OCI-LY1 (cell line): ENCODE results near the gene PTGFRN.
"Not testable (repeated sequence)": the region's sequence is repeated elsewhere in the genome, so short reads cannot be mapped to it uniquely, and the experiment has no call there.

ENCODE experiments used
- H2AFZ ChIP-seq: fragments of 200-600 bp; sonication (generic), shearing (Covaris generic); 2 replicates; pipeline ENCODE4 v1.6.0; 2014; ENCODE audit warnings: antibody characterized with exemption, mild to moderate bottlenecking, low read length
- H3F3A ChIP-seq: fragments of 200-600 bp; sonication (generic), shearing (Covaris generic); 2 replicates; pipeline ENCODE4 v1.6.0; 2014; ENCODE audit warnings: mild to moderate bottlenecking, antibody characterized with exemption, low read length, moderate library complexity; ENCODE audit not compliant: insufficient read depth
- H3K27ac ChIP-seq: fragments of 200-600 bp; sonication (generic); 2 replicates; pipeline ENCODE4 v1.5.1; 2014; ENCODE audit warnings: low read length, mixed run types, mild to moderate bottlenecking, low read depth; ENCODE audit not compliant: poor library complexity, severe bottlenecking
- H3K27me3 ChIP-seq: fragments of 200-600 bp; sonication (generic); 2 replicates; pipeline ENCODE4 v1.6.0; 2014; ENCODE audit warnings: antibody characterized with exemption, mild to moderate bottlenecking, low read length, moderate library complexity; ENCODE audit not compliant: insufficient read depth
- H3K36me3 ChIP-seq: fragments of 200-600 bp; sonication (generic); 2 replicates; pipeline ENCODE4 v1.6.1; 2014; ENCODE audit warnings: mild to moderate bottlenecking, antibody characterized with exemption, low read length, moderate library complexity, mixed read lengths; ENCODE audit not compliant: insufficient read depth
- H3K4me1 ChIP-seq: fragments of 200-600 bp; sonication (generic); 2 replicates; pipeline ENCODE4 v1.5.1; 2014; ENCODE audit warnings: mild to moderate bottlenecking, low read length, moderate library complexity; ENCODE audit not compliant: insufficient read depth, severe bottlenecking
- H3K4me2 ChIP-seq: fragments of 200-600 bp; sonication (generic), shearing (Covaris generic); 2 replicates; pipeline ENCODE4 v1.6.1; 2014; ENCODE audit warnings: low read length
- H3K4me3 ChIP-seq: fragments of 200-600 bp; sonication (generic); 2 replicates; pipeline ENCODE4 v1.5.1; 2014; ENCODE audit warnings: low read length, low read depth, mild to moderate bottlenecking, mixed read lengths; ENCODE audit not compliant: poor library complexity, severe bottlenecking
- H3K79me2 ChIP-seq: fragments of 200-600 bp; shearing (Covaris generic); 2 replicates; pipeline ENCODE4 v1.6.1; 2016; ENCODE audit warnings: mixed run types, low read length, mixed read lengths; ENCODE audit not compliant: insufficient read depth
- H3K9ac ChIP-seq: fragments of 200-600 bp; sonication (generic), shearing (Covaris generic); 2 replicates; pipeline ENCODE4 v1.6.1; 2014; ENCODE audit warnings: mild to moderate bottlenecking, low read length, mixed read lengths
- H3K9me2 ChIP-seq: fragments of 200-600 bp; sonication (generic), shearing (Covaris generic); 2 replicates; pipeline ENCODE4 v1.6.1; 2014; ENCODE audit warnings: low read depth, mild to moderate bottlenecking, low read length, mixed read lengths
- H3K9me3 ChIP-seq: fragments of 200-600 bp; shearing (Covaris generic); 2 replicates; pipeline ENCODE4 v1.6.1; 2014; ENCODE audit warnings: low read length, mixed read lengths
- H4K20me1 ChIP-seq: fragments of 200-600 bp; sonication (generic), shearing (Covaris generic); 2 replicates; pipeline ENCODE4 v1.6.0; 2016; ENCODE audit warnings: mild to moderate bottlenecking, low read length; ENCODE audit not compliant: insufficient read depth
- EZH2 ChIP-seq: fragments of 200-600 bp; sonication (generic), shearing (Covaris generic); IDR thresholded peaks from 2 replicates; pipeline ENCODE4 v1.8.0; 2017; ENCODE audit warnings: borderline replicate concordance, mixed run types, mild to moderate bottlenecking, antibody characterized with exemption, low read length, moderate library complexity, mixed read lengths
- TF ChIP-seq, protein P1 (sequence below): fragments of 200-600 bp; sonication (generic), shearing (Covaris generic); IDR thresholded peaks from 2 replicates; pipeline ENCODE4 v1.5.1; 2017; ENCODE audit warnings: mild to moderate bottlenecking, antibody characterized with exemption, low read length, moderate library complexity, mixed read lengths

Gene PTGFRN

GRCh38 chr1:116909512-116910378, at the start of gene PTGFRN:
PTGFRN (plus strand) TSS chr1:116909916; CDS start chr1:116910204, 288 bp downstream.
- Histone ChIP-seq H3K79me2 (no peaks in the 10 kb centered on the region), H3K9ac (no peak within 1 kb of the TSS), H3K4me1 (no peaks in the 10 kb centered on the region), H3K4me3 (no peak within 1 kb of the TSS), H2AFZ (no peak within 1 kb of the TSS), H3K36me3 (no peaks in the 10 kb centered on the region), H3K4me2 (no peak within 1 kb of the TSS), H3F3A (no peaks in the 10 kb centered on the region), H4K20me1 (no peaks in the 10 kb centered on the region), H3K27me3 (no peaks in the 10 kb centered on the region), H3K9me2 (no peaks in the 10 kb centered on the region), H3K27ac (no peak within 1 kb of the TSS), H3K9me3 (no peaks in the 10 kb centered on the region)
- TF ChIP-seq EZH2: no peak
- TF ChIP-seq, protein P1, sequence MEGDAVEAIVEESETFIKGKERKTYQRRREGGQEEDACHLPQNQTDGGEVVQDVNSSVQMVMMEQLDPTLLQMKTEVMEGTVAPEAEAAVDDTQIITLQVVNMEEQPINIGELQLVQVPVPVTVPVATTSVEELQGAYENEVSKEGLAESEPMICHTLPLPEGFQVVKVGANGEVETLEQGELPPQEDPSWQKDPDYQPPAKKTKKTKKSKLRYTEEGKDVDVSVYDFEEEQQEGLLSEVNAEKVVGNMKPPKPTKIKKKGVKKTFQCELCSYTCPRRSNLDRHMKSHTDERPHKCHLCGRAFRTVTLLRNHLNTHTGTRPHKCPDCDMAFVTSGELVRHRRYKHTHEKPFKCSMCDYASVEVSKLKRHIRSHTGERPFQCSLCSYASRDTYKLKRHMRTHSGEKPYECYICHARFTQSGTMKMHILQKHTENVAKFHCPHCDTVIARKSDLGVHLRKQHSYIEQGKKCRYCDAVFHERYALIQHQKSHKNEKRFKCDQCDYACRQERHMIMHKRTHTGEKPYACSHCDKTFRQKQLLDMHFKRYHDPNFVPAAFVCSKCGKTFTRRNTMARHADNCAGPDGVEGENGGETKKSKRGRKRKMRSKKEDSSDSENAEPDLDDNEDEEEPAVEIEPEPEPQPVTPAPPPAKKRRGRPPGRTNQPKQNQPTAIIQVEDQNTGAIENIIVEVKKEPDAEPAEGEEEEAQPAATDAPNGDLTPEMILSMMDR: no peak

DNA sequence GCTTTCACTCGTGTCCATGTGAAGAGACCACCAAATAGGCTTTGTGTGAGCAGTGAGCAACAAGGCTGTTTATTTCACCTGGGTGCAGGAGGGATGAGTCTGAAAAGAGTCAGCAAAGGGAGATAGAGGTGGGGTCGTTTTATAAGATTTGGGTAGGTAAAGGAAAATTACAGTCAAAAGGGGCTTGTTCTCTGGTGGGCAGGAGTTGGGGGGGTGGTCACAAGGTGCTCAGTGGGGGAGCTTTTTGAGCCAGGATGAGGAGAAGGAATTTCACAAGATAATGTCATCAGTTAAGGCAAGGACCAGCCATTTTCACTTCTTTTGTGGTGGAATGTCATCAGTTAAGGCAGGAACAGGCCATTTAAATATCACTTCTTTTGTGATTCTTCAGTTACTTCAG, 49.5 kb upstream of the PTGFRN start:
- H4K20me1 ChIP-seq, H3K4me1 ChIP-seq, H3K79me2 ChIP-seq, H2AFZ ChIP-seq, H3K27me3 ChIP-seq, H3F3A ChIP-seq, H3K9me3 ChIP-seq, H3K27ac ChIP-seq, H3K4me2 ChIP-seq, H3K9ac ChIP-seq, H3K9me2 ChIP-seq, H3K4me3 ChIP-seq, H3K36me3 ChIP-seq: not testable (repeated sequence)

DNA sequence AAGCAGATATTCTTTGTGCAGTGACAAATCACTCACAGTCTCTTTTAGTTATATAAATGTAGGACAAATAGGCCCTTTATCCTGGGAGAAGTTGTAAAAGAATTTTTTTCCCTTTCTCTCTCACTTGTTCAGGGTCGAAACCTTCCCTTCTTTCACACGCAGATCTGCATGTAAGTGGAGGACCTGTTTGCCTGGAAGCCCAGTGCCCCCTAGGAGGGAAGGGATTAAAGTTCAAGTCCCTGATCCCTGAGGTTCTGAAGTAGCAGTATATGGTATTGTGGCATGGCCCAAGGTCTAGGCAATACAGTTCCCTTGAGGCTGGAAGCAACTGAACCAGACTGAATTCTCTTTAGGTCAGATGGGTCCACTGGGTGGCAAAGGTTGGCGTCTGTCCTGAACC, 48.6 kb upstream of the PTGFRN start:
- Histone ChIP-seq H3K9me2 (no peaks in the 10 kb centered on the region), H3K4me2 (no peak overlapping the region), H3K27ac (no peak overlapping the region), H4K20me1 (no peaks in the 10 kb centered on the region), H3K79me2 (no peaks in the 10 kb centered on the region), H3K9me3 (no peaks in the 10 kb centered on the region), H3K36me3 (no peaks in the 10 kb centered on the region), H3F3A (no peaks in the 10 kb centered on the region), H3K4me3 (no peak overlapping the region), H2AFZ (no peak overlapping the region), H3K9ac (no peak overlapping the region), H3K4me1 (no peaks in the 10 kb centered on the region), H3K27me3 (no peaks in the 10 kb centered on the region; the same call in 1 of the 2 replicates)
- no peak for TF ChIP-seq EZH2
- TF ChIP-seq, protein P1: no peak

DNA sequence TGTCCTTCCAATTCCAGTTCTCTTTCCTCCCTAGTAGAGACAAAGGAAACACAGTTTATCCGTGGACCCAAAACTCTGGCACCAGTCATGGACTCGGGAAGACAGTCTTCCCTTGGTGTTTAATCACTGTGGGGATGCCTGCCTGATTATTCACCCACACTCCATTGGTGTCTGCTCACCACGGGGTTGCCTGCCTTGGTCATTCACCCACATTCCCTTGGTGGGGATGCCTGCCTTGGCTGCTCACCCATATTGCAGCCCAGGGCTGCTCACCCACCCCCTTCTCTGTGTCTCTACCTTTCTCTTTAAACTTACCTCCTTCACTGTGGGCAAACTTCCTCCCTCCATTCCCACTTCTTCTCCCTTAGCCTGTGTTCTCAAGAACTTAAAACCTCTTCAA, 46.7 kb upstream of the PTGFRN start:
- H3K9me3 ChIP-seq, H3K27ac ChIP-seq, H3K4me3 ChIP-seq: not testable (repeated sequence)

DNA sequence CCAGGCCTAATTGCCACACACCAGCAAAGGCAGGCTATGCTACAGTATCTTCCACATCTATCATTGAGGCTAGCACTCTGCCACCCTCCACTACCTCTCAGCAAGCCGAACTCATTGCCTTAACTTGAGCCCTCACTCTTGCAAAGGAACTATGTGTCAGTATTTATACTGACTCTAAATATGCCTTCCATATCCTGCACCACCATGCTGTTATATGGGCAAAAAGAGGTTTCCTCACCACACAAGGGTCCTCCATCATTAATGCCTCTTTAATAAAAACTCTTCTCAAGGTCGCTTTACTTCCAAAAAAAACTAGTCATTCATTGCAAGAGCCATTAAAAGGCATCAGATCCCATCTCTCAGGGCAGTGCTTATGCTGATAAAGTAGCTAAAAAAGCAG, 43.2 kb upstream of the PTGFRN start:
- not testable (repeated sequence) for H3K27me3 ChIP-seq

More for the DNA sequence above, 46.7 kb upstream of the PTGFRN start:
- not testable (repeated sequence) for H2AFZ ChIP-seq, H3K9me2 ChIP-seq, H3K4me1 ChIP-seq, H3K9ac ChIP-seq, H3K27me3 ChIP-seq, H3K36me3 ChIP-seq, H3K79me2 ChIP-seq, H3K4me2 ChIP-seq, H3F3A ChIP-seq, H4K20me1 ChIP-seq

More for the DNA sequence above, 43.2 kb upstream of the PTGFRN start:
- H3K79me2 ChIP-seq, H3K9ac ChIP-seq, H3K36me3 ChIP-seq, H4K20me1 ChIP-seq, H3K4me1 ChIP-seq, H3F3A ChIP-seq, H3K9me3 ChIP-seq, H3K4me3 ChIP-seq, H2AFZ ChIP-seq, H3K4me2 ChIP-seq, H3K9me2 ChIP-seq, H3K27ac ChIP-seq: not testable (repeated sequence)
